HUES64 (cell line): ENCODE results near the gene SERPINH1.

Source experiments
- H3K27ac ChIP-seq: 2 replicates; pipeline ENCODE4 v1.7.0; 2013; ENCODE audit warnings: low read depth, low read length, inconsistent platforms
- H3K27me3 ChIP-seq: 2 replicates; pipeline ENCODE4 v1.6.1; 2013; ENCODE audit warnings: mild to moderate bottlenecking, low read length; ENCODE audit not compliant: insufficient read depth
- H3K36me3 ChIP-seq: 2 replicates; pipeline ENCODE4 v1.6.1; 2013; ENCODE audit warnings: mild to moderate bottlenecking, low read length; ENCODE audit not compliant: insufficient read depth
- H3K4me1 ChIP-seq: 2 replicates; pipeline ENCODE4 v1.6.1; 2013; ENCODE audit warnings: mild to moderate bottlenecking, low read length, moderate library complexity; ENCODE audit not compliant: insufficient read depth
- H3K4me3 ChIP-seq: 2 replicates; pipeline ENCODE4 v1.5.1; 2013; ENCODE audit warnings: mild to moderate bottlenecking, low read length, moderate library complexity
- H3K9ac ChIP-seq: 2 replicates; pipeline ENCODE4 v1.6.1; 2013; ENCODE audit warnings: mild to moderate bottlenecking, low read depth, low read length
- H3K9me3 ChIP-seq: 2 replicates; pipeline ENCODE4 v1.6.1; 2013; ENCODE audit warnings: low read depth, low read length; ENCODE audit not compliant: insufficient read depth
- WGBS: fragments of 150-250, 120-280 bp; methylation state at CpG from one replicate; pipeline ENCODE4 v1.1.7; 2013; ENCODE audit warnings: missing lambda C conversion rate; 5-methylcytosine and 5-hydroxymethylcytosine counted together

SERPINH1 gene

GRCh38 chr11:75533896-75534258 lies 28.2 kb upstream of the SERPINH1 start:
- H3K4me3 ChIP-seq = no peak overlapping the region
- H3K27me3 ChIP-seq = no peaks in the 10 kb centered on the region
- no peaks in the 10 kb centered on the region; the same call in 1 of the 2 replicates for H3K4me1 ChIP-seq
- H3K36me3 ChIP-seq = no peaks in the 10 kb centered on the region
- 80% methylated on average over 1 of the region's 1 CpG for WGBS
- no peak overlapping the region for H3K9ac ChIP-seq
- no peaks in the 10 kb centered on the region for H3K9me3 ChIP-seq
- no peak overlapping the region for H3K27ac ChIP-seq

GRCh38 chr11:75534259-75535069 lies 27.6 kb upstream of the SERPINH1 start:
- WGBS = 85% methylated on average over 14 of the region's 15 CpGs
- H3K9ac ChIP-seq = no peak overlapping the region
- no peaks in the 10 kb centered on the region; the same call in 1 of the 2 replicates for H3K4me1 ChIP-seq

GRCh38 chr11:75535071-75535470 lies 27.0 kb upstream of the SERPINH1 start:
- Histone ChIP-seq H3K4me3 (no peak overlapping the region), H3K9me3 (no peaks in the 10 kb centered on the region), H3K4me1 (no peaks in the 10 kb centered on the region; the same call in 1 of the 2 replicates), H3K36me3 (no peaks in the 10 kb centered on the region), H3K9ac (no peak overlapping the region), H3K27me3 (no peaks in the 10 kb centered on the region), H3K27ac (no peak overlapping the region)
- 88% methylated on average over 1 of the region's 1 CpG for WGBS

More at GRCh38 chr11:75534259-75535069, 27.6 kb upstream of the SERPINH1 start:
- Histone ChIP-seq H3K27me3 (no peaks in the 10 kb centered on the region), H3K27ac (no peak overlapping the region), H3K36me3 (no peaks in the 10 kb centered on the region), H3K9me3 (no peaks in the 10 kb centered on the region), H3K4me3 (no peak overlapping the region)

- 79% methylated on average over 10 of the region's 13 CpGs for WGBS
- Histone ChIP-seq H3K9me3 (no peaks in the 10 kb centered on the region), H3K27me3 (no peaks in the 10 kb centered on the region), H3K4me3 (no peak overlapping the region), H3K9ac (no peak overlapping the region), H3K36me3 (no peaks in the 10 kb centered on the region), H3K4me1 (no peaks in the 10 kb centered on the region; the same call in 1 of the 2 replicates), H3K27ac (no peak overlapping the region)
Observed at GRCh38 chr11:75536786-75537641, 25.0 kb upstream of the SERPINH1 start.

GRCh38 chr11:75537740-75538139 lies 24.3 kb upstream of the SERPINH1 start:
- Histone ChIP-seq H3K27ac (no peak overlapping the region), H3K4me3 (no peak overlapping the region)
- 46% methylated on average over 5 of the region's 5 CpGs for WGBS

GRCh38 chr11:75538150-75538942 lies 23.7 kb upstream of the SERPINH1 start:
- WGBS = 84% methylated on average over 11 of the region's 11 CpGs
- H3K4me1 ChIP-seq = no peaks in the 10 kb centered on the region
- H3K9ac ChIP-seq = no peak overlapping the region
- no peaks in the 10 kb centered on the region for H3K9me3 ChIP-seq
- no peak overlapping the region for H3K27ac ChIP-seq
- no peaks in the 10 kb centered on the region for H3K36me3 ChIP-seq
- no peak overlapping the region for H3K4me3 ChIP-seq
- H3K27me3 ChIP-seq = no peaks in the 10 kb centered on the region

More at GRCh38 chr11:75537740-75538139, 24.3 kb upstream of the SERPINH1 start:
- Histone ChIP-seq H3K36me3 (no peaks in the 10 kb centered on the region), H3K9me3 (no peaks in the 10 kb centered on the region), H3K9ac (no peak overlapping the region), H3K27me3 (no peaks in the 10 kb centered on the region), H3K4me1 (no peaks in the 10 kb centered on the region)

GRCh38 chr11:75539459-75540334 lies 22.4 kb upstream of the SERPINH1 start:
- no peak overlapping the region for H3K4me3 ChIP-seq
- H3K27ac ChIP-seq = no peak overlapping the region
- WGBS = 86% methylated on average over 9 of the region's 9 CpGs
- no peaks in the 10 kb centered on the region for H3K9me3 ChIP-seq
- no peaks in the 10 kb centered on the region for H3K4me1 ChIP-seq
- H3K9ac ChIP-seq = no peak overlapping the region
- H3K36me3 ChIP-seq = no peaks in the 10 kb centered on the region
- H3K27me3 ChIP-seq = no peaks in the 10 kb centered on the region

- Histone ChIP-seq H3K36me3 (no peaks in the 10 kb centered on the region), H3K27me3 (no peaks in the 10 kb centered on the region), H3K27ac (no peak overlapping the region), H3K4me3 (no peak overlapping the region), H3K9me3 (no peaks in the 10 kb centered on the region), H3K9ac (no peak overlapping the region), H3K4me1 (no peaks in the 10 kb centered on the region)
- 94% methylated on average over 3 of the region's 4 CpGs for WGBS
Observed at GRCh38 chr11:75541193-75542087, 20.6 kb upstream of the SERPINH1 start.

- WGBS = 91% methylated on average over 1 of the region's 1 CpG
- H3K4me1 ChIP-seq = no peaks in the 10 kb centered on the region
- no peaks in the 10 kb centered on the region for H3K9me3 ChIP-seq
- H3K27me3 ChIP-seq = no peaks in the 10 kb centered on the region
- no peaks in the 10 kb centered on the region for H3K36me3 ChIP-seq
- H3K4me3 ChIP-seq = no peak overlapping the region
- H3K9ac ChIP-seq = no peak overlapping the region
- H3K27ac ChIP-seq = no peak overlapping the region
Observed at GRCh38 chr11:75542088-75542438, 20.0 kb upstream of the SERPINH1 start.
